GM12878 (cell line): ENCODE results near the gene SPAG9. TPM values are rescaled to one million over a fixed set of nuclear protein-coding genes. Genes with fewer than 3 reads are reported as not detected.

Experiments
- ATAC-seq: fragments of 200-7000 bp; cut with Tn5 transposase; 3 replicates; pipeline ENCODE4 v1.9.1; 2020; ENCODE audit warnings: mild to moderate bottlenecking, moderate library complexity
- BruUV-seq: library from RNA; stranded (reverse); fragments of 400-500 nt; replicated peaks from 2 replicates; lab custom pipeline; 2021; lab: Mats Ljungman, UMichigan
- CTCF ChIA-PET: fragments of 300-600 bp; sonication (Branson Sonifier 250); formaldehyde crosslinking; extraction: SDS; loops from one replicate; lab custom pipeline; 2021; ENCODE audit warnings: inconsistent platforms; lab: Yijun Ruan, JAX
- POLR2A ChIA-PET: fragments of 350-600 bp; formaldehyde crosslinking; extraction: SDS; loops from one replicate; lab custom pipeline; 2021; ENCODE audit warnings: inconsistent platforms; lab: Charles Lee
- RAD21 ChIA-PET: fragments of 300-600 bp; sonication (Branson Sonifier 250); formaldehyde crosslinking; loops from one replicate; lab custom pipeline; 2023; ENCODE audit warnings: antibody characterized with exemption; ENCODE audit not compliant: unreplicated experiment; lab: Charles Lee
- SMC1A ChIA-PET: fragments of 300-600 bp; sonication (Branson Sonifier 250); formaldehyde crosslinking; loops from one replicate; lab custom pipeline; 2023; ENCODE audit not compliant: unreplicated experiment, uncharacterized antibody; lab: Charles Lee
- DNase-seq: peaks from one replicate; pipeline ENCODE4 v3.0.0-alpha.2; 2011; ENCODE audit warnings: low read depth, low spot score
- FAIRE-seq: peaks from 3 replicates; lab custom pipeline; 2011; peaks lifted over from hg19 to GRCh38; lab: Jason Lieb, UNC
- H2AFZ ChIP-seq: 2 replicates; pipeline ENCODE4 v1.6.0; 2011; ENCODE audit warnings: low read depth, low read length, control low read depth; ENCODE audit not compliant: control insufficient read depth
- H3K27ac ChIP-seq: 2 replicates; pipeline ENCODE4 v1.5.1; 2011; ENCODE audit warnings: control low read depth; ENCODE audit not compliant: control insufficient read depth, insufficient read depth
- H3K27me3 ChIP-seq, 2 experiments: replicated peaks in 1 of 2; 2 replicates each; pipeline versions ENCODE4 v1.6.0 to v1.6.1; 2011; ENCODE audit warnings: low read length in 1 of 2; ENCODE audit not compliant: control insufficient read depth in 2 of 2, insufficient read depth in 2 of 2
- H3K36me3 ChIP-seq, 2 experiments: 2 replicates each; pipeline ENCODE4 v1.5.1; 2011; ENCODE audit warnings: low read length in 1 of 2; ENCODE audit not compliant: control insufficient read depth in 2 of 2, insufficient read depth in 2 of 2
- H3K4me1 ChIP-seq: 2 replicates; pipeline ENCODE4 v1.6.1; 2011; ENCODE audit warnings: mild to moderate bottlenecking, low read length, moderate library complexity, mixed read lengths; ENCODE audit not compliant: control insufficient read depth, insufficient read depth
- H3K4me2 ChIP-seq: 2 replicates; pipeline ENCODE4 v1.6.0; 2011; ENCODE audit warnings: control low read depth; ENCODE audit not compliant: control insufficient read depth, insufficient read depth
- H3K4me3 ChIP-seq: fragments of 200-600 bp; sonication (generic); 2 replicates; pipeline ENCODE4 v1.5.1; 2016
- H3K79me2 ChIP-seq: 2 replicates; pipeline ENCODE4 v1.6.0; 2011; ENCODE audit warnings: low read length; ENCODE audit not compliant: control insufficient read depth, insufficient read depth
- H3K9ac ChIP-seq: 2 replicates; pipeline ENCODE4 v1.8.0; 2011; ENCODE audit warnings: low read length, control low read depth, mixed read lengths; ENCODE audit not compliant: control insufficient read depth, insufficient read depth
- H3K9me3 ChIP-seq: replicated peaks from 3 replicates; pipeline ENCODE4 v1.5.1; 2011; ENCODE audit warnings: mild to moderate bottlenecking, low read length; ENCODE audit not compliant: control insufficient read depth, insufficient read depth
- H4K20me1 ChIP-seq: 2 replicates; pipeline ENCODE4 v1.6.0; 2011; ENCODE audit not compliant: control insufficient read depth, insufficient read depth
- BCL3 ChIP-seq: IDR thresholded peaks from 2 replicates; pipeline ENCODE4 v1.6.1; 2011; ENCODE audit warnings: borderline replicate concordance, low read depth, mild to moderate bottlenecking, moderate library complexity, low read length; ENCODE audit not compliant: insufficient read depth, poor library complexity, severe bottlenecking
- CHD1 ChIP-seq: IDR thresholded peaks from 2 replicates; pipeline ENCODE4 v1.6.1; 2012; ENCODE audit warnings: low read depth, low read length, improper control_type of control experiment
- FOS ChIP-seq: IDR thresholded peaks from 3 replicates; pipeline ENCODE4 v1.6.1; 2011; ENCODE audit warnings: borderline replicate concordance; ENCODE audit not compliant: insufficient read length; ENCODE audit errors: extremely low read depth
- IRF3 ChIP-seq: fragments of 450-650 bp; IDR thresholded peaks from 2 replicates; pipeline ENCODE4 v1.6.1; 2014; ENCODE audit warnings: mild to moderate bottlenecking
- IRF5 ChIP-seq: fragments of 450-650 bp; IDR thresholded peaks from 2 replicates; pipeline ENCODE4 v1.6.1; 2017; ENCODE audit warnings: borderline replicate concordance
- MEF2B ChIP-seq: fragments of 450-650 bp; IDR thresholded peaks from 2 replicates; pipeline ENCODE4 v1.6.1; 2018; ENCODE audit warnings: mild to moderate bottlenecking, moderate library complexity; ENCODE audit not compliant: partially characterized antibody, poor library complexity, severe bottlenecking
- POLR2A ChIP-seq: IDR thresholded peaks from 2 replicates; pipeline ENCODE4 v1.6.1; 2011; ENCODE audit warnings: low read depth, mild to moderate bottlenecking, low read length
- RB1 ChIP-seq: fragments of 450-650 bp; formaldehyde crosslinking; IDR thresholded peaks from 2 replicates; pipeline ENCODE4 v1.6.1; 2017; ENCODE audit warnings: mild to moderate bottlenecking, borderline replicate concordance
- SIN3A ChIP-seq: IDR thresholded peaks from 2 replicates; pipeline ENCODE4 v1.6.1; 2012; ENCODE audit warnings: low read depth, low read length, improper control_type of control experiment
- SMAD1 ChIP-seq: fragments of 450-650 bp; IDR thresholded peaks from 2 replicates; pipeline ENCODE4 v1.6.1; 2018; ENCODE audit warnings: mild to moderate bottlenecking, low read depth; ENCODE audit not compliant: partially characterized antibody
- SREBF2 ChIP-seq: IDR thresholded peaks from 2 replicates; pipeline ENCODE4 v1.6.1; 2012; ENCODE audit warnings: mild to moderate bottlenecking, low read length
- TAF1 ChIP-seq: IDR thresholded peaks from 2 replicates; pipeline ENCODE4 v1.6.1; 2011; ENCODE audit warnings: mild to moderate bottlenecking, low read depth, low read length, borderline replicate concordance
- TCF3 ChIP-seq: IDR thresholded peaks from 2 replicates; pipeline ENCODE4 v1.6.1; 2012; ENCODE audit warnings: low read depth, mild to moderate bottlenecking, low read length, borderline replicate concordance; ENCODE audit not compliant: insufficient read depth
- YBX1 ChIP-seq: fragments of 450-650 bp; IDR thresholded peaks from 2 replicates; pipeline ENCODE4 v1.6.1; 2016; ENCODE audit warnings: antibody characterized with exemption
- WGBS: methylation state at CpG from one replicate; pipeline ENCODE4 v1.1.6; 2016; ENCODE audit warnings: low lambda C conversion rate; ENCODE audit not compliant: insufficient replicate concordance, insufficient coverage; ENCODE audit errors: missing lambda C conversion rate; 5-methylcytosine and 5-hydroxymethylcytosine counted together
- in situ Hi-C: fragments of 300-500 bp; cut with MboI; formaldehyde crosslinking; loops from 9 replicates; pipeline ENCODE4 v1.14.3; 2018; ENCODE audit warnings: mixed read lengths
- intact Hi-C: fragments of 100-400 bp; cut with micrococcal nuclease; formaldehyde crosslinking; loops from one replicate; pipeline ENCODE4 v1.14.2; 2022; ENCODE audit not compliant: unreplicated experiment
- polyA plus RNA-seq, 11 experiments: library from polyadenylated mRNA; depleted of rRNA in 4 of 11; unstranded in 6 of 11; stranded (reverse) in 5 of 11; fragments of >200 nt; fragmentation: Nextera tagmentation in 4 of 11; fragmentation: Illumina TruSeq in 1 of 11; extraction: Ambion mirVana in 4 of 11; extraction: Trizol in 1 of 11; gene quantifications; 1 replicate in 1 of 11; 2 replicates in 10 of 11; pipeline versions ENCODE4 v1.2.1 to v1.2.3, GENCODE V29; 2011 to 2016; ENCODE audit warnings: inconsistent platforms in 2 of 11, missing spikeins in 2 of 11, low read depth in 1 of 11
- total RNA-seq, 4 experiments: library from RNA; depleted of rRNA in 3 of 4; stranded (reverse); fragments of >200 nt in 3 of 4; fragmentation: Illumina TruSeq in 1 of 4; extraction: Trizol in 1 of 4; gene quantifications; 2 replicates each; pipeline versions ENCODE4 v1.2.1 to v1.2.3, GENCODE V29; 2013 to 2021
- TF ChIP-seq, protein P1 (sequence below): IDR thresholded peaks from 2 replicates; pipeline ENCODE4 v1.6.1; 2012; ENCODE audit warnings: low read length, inconsistent platforms
- TF ChIP-seq, protein P2 (sequence below): fragments of 450-650 bp; formaldehyde crosslinking; IDR thresholded peaks from 2 replicates; pipeline ENCODE4 v1.4.0; 2020; ENCODE audit warnings: mild to moderate bottlenecking, moderate library complexity

Gene SPAG9
- total and polyA plus RNA-seq, 10 of the 15 experiments (the other 5 are each of a cell fraction or from before 2014, with no cell fraction given): 6.6 to 42.0 (median 24.9) TPM

DNA sequence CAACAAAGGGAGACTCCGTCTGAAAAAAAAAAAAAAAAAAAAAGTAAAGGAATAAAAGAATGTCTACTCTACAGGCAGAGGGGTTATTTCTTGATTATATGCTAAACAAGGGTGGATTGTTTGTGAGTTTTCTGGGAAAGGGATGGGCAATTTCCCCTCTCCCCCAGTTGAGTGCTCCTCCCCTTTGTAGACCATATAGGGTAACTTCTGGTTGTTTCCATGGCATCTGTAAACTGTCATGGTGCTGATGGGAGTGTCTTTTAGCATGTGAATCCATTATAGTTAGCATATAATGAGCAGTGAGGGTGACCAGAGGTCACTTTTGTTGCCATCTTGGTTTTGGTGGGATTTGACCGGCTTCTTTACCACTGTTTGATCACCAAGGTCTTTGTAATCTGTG, 28.5 kb upstream of the SPAG9 start:
- Histone ChIP-seq H3K4me2 (no peak overlapping the region), H3K36me3 (no peaks in the 10 kb centered on the region), H3K9me3 (no peaks in the 10 kb centered on the region), H3K4me1 (peaks cover 7% of the 10 kb centered on the region), H3K9ac (no peak overlapping the region), H3K4me3 (no peak overlapping the region), H3K27me3 (no peaks in the 10 kb centered on the region), H4K20me1 (no peaks in the 10 kb centered on the region), H3K79me2 (peaks cover 8% of the 10 kb centered on the region), H2AFZ (no peak overlapping the region), H3K27ac (no peak overlapping the region)
- WGBS: 87% methylated on average over 2 of the region's 2 CpGs
- DNase-seq (no peak), ATAC-seq (no peak), FAIRE-seq (no peak)
- SMC1A ChIA-PET: no interaction called here
- no TSS peak for BruUV-seq
- RAD21 ChIA-PET: no interaction called here
- CTCF ChIA-PET: interaction anchor here (1.7 to 2.8 kb wide), 2 partner anchors 29 to 149 kb away, joined by 4 to 13 read pairs; no protein-coding TSS in a partner anchor
- in situ Hi-C loops: no loop called here
- intact Hi-C loops: no loop called here
- POLR2A ChIA-PET: interaction anchor here (0.6 kb wide), 1 partner anchor 724 kb away, joined by 3 read pairs; no protein-coding TSS in a partner anchor
- TF ChIP-seq IRF5 (no peak), MEF2B (no peak), IRF3 (no peak), BCL3 (no peak), FOS (no peak), SMAD1 (no peak), YBX1 (no peak), SREBF2 (no peak), CHD1 (no peak), SIN3A (no peak), TCF3 (no peak), RB1 (no peak), POLR2A (no peak), TAF1 (no peak)
- TF ChIP-seq, protein P1, sequence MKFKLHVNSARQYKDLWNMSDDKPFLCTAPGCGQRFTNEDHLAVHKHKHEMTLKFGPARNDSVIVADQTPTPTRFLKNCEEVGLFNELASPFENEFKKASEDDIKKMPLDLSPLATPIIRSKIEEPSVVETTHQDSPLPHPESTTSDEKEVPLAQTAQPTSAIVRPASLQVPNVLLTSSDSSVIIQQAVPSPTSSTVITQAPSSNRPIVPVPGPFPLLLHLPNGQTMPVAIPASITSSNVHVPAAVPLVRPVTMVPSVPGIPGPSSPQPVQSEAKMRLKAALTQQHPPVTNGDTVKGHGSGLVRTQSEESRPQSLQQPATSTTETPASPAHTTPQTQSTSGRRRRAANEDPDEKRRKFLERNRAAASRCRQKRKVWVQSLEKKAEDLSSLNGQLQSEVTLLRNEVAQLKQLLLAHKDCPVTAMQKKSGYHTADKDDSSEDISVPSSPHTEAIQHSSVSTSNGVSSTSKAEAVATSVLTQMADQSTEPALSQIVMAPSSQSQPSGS: no peak
- TF ChIP-seq, protein P2, sequence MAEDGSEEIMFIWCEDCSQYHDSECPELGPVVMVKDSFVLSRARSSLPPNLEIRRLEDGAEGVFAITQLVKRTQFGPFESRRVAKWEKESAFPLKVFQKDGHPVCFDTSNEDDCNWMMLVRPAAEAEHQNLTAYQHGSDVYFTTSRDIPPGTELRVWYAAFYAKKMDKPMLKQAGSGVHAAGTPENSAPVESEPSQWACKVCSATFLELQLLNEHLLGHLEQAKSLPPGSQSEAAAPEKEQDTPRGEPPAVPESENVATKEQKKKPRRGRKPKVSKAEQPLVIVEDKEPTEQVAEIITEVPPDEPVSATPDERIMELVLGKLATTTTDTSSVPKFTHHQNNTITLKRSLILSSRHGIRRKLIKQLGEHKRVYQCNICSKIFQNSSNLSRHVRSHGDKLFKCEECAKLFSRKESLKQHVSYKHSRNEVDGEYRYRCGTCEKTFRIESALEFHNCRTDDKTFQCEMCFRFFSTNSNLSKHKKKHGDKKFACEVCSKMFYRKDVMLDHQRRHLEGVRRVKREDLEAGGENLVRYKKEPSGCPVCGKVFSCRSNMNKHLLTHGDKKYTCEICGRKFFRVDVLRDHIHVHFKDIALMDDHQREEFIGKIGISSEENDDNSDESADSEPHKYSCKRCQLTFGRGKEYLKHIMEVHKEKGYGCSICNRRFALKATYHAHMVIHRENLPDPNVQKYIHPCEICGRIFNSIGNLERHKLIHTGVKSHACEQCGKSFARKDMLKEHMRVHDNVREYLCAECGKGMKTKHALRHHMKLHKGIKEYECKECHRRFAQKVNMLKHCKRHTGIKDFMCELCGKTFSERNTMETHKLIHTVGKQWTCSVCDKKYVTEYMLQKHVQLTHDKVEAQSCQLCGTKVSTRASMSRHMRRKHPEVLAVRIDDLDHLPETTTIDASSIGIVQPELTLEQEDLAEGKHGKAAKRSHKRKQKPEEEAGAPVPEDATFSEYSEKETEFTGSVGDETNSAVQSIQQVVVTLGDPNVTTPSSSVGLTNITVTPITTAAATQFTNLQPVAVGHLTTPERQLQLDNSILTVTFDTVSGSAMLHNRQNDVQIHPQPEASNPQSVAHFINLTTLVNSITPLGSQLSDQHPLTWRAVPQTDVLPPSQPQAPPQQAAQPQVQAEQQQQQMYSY (CRISPR knock-in tag): no peak
